Activated T-cell treated with anti-CD3 and anti-CD28 coated beads, Interleukin-2, amount 50 U/mL, for 1 hour (primary cell): ENCODE results near the gene DLGAP4.

Experiments
- DNase-seq: peaks from one replicate; pipeline ENCODE4 v3.0.0-alpha.2; 2020

Gene DLGAP4

DNA sequence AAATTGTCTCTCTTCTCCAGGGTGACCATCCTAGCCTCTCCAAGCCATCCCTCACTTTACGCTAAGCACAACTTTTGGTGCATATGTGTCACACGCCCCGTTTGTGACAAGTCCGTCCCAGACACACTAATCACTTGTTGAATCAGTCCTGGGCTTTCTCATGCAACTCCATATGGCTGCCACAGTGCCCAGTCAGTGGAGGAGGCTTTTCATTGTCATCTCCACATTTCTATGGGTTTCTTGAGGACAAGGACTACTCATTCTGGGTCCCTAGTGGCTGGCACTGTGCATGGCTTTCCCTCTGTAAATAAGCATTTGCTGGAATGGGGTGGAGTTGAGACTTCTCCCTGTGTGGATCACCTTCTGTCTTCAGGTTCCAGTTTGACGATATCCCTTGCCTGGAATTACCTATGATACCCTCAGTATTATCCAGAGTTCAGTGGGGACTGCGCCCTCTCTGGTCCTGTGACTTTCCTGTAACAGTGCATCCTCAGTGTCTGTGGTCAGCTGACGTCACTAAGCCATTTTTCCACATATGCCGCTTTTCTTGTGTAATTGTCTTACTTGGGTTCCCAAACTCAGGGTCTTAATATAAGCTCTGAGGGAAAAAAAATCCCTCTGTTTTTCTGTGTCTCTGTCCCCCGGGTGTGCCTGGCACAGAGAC is 175.4 kb downstream of the DLGAP4 start:
- DNase-seq, result no peak

DNA sequence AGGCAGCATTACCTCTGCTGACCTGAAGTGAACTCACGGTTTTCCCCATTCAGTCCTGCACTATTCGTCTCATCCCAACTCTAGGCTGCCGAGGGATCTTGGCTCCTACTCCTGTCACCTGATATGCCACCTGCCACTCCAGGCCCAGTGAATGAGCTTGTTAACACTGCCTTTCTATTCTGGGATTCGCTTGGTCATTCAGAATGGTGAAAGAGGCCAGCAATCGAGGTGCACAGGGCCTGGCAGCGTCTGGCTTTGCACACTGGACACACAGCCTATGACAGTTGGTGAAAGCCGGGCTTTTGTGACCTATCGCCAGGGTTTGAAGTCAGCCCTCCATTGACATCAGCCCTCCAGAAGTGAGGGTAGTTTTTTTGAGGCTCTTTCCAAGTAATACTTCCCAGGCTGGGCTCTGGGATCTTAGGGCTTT is 175.9 kb downstream of the DLGAP4 start:
- no peak for DNase-seq

DNA sequence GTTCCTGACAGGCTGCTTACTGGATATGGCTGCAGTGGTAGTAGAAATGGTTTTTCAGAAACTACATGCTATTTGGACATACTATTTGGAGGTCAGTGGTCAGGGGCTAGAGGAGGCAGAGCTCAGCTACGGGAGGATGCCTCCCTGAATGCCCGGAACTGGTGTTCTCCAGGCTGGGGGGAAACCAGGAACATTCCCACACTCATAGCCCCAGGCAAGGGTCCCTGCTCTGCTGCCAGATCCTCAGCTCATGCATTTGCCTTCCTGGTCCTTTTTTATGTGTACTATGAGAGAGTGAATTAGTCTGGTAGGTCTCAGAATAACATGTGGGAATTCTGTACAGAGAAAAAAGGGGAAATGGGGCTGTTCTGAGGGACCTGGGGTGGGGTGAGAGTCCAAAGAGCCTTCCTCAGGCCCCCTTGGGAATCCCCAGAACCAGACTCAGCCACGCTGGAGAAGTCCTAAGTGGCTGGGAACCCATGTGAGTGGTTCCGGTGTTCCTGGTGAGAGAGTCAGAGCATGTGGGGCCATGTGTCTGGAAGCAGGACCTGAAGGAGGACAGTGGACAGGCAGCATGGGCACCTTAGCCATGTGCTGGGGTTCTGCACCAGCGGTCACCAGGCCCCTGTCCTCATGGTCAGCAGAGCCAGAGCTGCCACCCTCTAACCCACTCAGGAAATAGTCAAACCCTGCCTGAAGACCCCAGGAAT is 177.2 kb downstream of the DLGAP4 start:
- no peak for DNase-seq

DNA sequence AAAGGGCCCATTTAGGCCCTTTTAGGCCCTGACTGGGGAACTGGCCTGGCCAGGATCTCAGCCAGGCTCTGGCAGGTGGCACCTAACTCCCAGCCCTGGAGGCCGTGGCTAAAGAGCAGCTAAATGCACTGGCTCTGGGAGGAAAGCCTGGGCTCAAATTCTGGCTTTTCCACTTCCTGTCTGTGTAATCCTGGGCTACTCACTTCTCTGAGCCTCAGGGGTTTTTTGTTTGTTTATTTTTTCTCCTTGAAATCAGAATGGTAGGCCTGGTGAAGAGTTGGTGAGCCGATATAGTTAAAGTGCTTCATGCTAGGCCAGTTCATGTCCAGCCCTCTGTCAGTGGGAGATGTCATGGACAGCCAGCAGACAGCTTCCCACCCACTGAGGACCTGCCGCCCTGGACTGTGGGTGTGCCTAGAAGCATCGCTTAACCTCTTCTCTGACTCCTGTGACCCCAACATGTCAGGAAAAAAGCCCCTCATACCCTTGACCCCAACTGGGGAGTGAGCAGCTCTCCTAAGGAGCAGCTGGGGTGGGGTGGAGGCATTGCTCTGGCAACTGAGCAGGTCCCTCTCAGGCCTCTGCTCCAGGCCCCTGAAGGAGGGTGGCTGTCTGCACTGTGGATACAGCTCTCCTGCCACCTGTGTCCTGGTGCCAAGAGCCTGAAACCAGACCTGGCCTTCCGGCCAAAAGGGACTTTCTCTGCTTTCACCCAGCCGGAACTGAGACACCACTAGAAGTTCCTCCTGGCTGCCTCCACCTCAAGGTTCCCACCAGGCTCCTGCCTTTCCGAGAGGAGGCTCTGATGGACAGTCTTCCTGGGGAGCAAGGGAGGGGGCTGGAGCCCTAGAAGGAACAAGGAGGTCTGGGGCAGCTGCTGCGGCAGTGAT is 178.0 kb downstream of the DLGAP4 start:
- no peak for DNase-seq

DNA sequence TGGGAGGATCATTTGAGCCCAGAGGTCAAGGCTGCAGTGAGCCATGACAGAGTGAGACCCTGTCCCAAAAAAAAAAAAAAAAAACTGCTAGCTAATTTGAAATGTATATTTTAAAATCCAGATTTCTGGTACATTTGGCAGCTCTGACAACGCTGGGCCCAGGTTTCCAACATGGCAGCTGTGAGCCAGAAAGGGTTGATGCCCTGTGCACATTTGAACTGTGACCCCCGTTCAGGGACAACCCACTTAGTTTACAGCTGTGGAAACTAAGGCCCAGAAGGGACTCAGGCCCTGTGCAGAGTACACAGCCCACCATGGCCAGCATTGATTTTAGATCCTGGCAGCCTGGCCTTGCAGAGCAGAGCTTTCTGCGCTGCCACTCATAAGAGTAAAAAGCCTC is 179.1 kb downstream of the DLGAP4 start:
- DNase-seq, result no peak

DNA sequence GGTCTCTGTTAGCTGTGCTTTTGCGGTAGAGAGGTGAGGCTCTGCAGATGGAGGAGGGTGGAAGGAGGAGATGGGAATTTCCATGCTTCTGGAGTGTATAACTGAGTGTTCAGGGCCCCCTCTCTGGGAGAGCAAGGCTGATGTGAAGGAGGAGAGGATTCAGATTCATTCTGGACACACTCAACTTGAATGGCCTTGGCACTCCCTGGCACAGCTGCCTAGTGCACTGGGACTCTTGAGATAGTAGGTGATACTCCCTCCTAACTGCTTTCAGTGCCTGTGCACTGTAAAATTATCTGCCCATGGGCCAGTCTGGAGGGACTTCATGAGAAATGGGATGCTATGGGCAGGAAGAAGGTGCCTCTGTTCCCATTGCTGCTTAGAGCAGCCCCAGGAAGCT is 180.9 kb downstream of the DLGAP4 start:
- DNase-seq, result no peak

DNA sequence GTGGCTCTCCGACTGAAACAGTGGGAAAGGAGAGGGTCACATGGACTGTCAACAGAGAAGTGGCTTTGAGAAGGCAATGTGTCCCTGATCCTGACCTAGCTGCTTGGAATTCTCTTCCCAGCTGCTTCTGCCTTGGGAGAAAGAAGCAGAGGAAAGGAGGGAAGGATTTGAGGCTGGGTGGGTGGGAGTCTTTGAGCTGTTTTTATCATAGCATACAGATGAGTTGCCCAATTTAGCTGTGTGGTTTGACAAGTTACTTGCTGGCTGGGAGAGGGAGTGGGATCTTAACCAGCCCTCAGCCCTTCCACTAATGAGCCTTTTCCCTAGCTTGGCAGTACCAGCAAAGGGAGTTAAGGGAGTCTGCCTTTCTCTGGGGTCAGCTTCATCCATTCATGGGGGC is 184.1 kb downstream of the DLGAP4 start:
- no peak for DNase-seq

DNA sequence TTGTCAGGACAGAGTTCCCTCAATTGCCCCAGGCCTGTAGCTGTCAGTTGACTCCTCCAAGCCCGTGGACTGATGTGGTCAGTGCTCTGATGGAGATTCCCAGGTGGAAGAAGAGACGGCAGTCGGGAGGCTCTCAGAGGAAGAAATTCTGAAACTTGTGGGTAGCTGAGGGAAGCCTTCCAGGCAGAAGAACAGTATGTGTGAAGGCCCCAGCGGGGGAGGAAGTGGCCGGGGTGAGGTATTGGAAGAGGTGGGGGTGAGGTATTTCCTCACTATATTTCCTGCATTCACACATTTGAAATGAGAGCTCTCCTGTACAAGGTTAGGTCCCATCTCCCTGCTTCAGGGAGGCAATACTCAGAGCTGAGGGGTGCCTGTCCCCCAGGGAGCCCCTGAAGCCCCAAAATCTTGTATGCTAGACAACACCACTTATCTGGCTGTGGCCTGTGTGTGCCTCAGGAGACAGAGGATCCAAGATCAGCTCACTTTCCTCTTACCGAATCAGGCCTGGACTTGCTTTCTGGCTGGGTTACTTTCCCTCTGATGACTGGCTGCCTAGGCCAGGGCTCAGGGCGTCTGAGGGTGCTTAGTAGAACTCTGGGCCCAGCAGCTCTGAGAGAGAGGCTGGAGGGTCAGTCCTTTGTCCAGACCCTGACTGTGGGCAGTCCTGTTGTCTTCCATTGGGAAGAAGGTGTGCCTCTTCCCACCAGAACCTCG is 185.9 kb downstream of the DLGAP4 start:
- DNase-seq, result peak; percentile 52

DNA sequence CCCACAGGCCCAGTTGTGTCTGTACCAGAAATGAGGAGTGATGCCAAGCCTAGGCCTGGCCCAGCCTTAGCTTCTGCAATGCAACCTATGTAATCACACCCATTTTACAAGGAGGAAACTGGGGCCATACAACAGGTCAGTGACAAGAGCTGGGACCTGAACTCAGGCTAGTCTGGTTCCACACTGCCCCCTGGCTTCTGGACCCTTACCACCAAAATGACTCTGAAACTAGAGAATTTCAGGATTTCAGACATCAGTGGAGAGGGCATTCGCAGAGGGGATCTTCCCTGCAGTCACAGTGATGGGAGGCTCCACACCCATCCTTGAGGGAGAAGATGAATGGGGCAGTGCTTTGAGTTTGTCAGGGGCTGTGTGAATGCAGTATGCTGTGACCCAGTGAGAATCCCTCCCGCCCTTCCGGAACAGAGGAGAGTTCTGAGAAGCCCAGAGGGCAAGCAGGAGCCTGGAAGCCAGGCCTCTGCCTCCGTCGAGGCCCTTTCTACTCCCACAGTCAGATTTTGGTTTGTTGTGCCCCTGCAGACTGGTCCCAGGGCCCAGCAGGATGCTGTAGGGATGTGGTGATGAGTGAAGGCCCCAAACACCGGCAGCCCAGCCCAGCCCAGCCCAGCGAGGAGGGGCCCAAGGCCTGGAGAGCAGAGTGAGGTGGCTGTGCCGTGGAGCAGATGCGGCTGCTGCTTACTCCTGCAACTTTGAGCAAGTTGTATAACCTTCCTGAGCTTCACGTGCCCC is 187.1 kb downstream of the DLGAP4 start:
- DNase-seq, result no peak

DNA sequence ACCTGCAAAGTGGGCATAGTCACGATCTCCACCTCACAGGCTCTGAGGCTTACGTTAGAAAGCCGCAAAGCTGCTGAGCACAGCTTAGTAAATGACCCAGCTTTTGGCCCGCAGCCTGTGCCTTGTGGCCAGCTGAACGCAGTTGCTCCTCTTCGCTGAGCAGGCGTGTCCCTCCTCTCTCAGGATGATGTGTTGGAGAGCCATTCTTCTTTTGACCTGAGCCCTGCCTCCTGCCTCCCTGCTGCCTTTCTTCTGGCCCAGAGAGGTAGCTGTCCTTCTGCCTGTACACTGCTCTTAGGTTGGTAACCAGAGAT is 187.6 kb downstream of the DLGAP4 start:
- no peak for DNase-seq

DNA sequence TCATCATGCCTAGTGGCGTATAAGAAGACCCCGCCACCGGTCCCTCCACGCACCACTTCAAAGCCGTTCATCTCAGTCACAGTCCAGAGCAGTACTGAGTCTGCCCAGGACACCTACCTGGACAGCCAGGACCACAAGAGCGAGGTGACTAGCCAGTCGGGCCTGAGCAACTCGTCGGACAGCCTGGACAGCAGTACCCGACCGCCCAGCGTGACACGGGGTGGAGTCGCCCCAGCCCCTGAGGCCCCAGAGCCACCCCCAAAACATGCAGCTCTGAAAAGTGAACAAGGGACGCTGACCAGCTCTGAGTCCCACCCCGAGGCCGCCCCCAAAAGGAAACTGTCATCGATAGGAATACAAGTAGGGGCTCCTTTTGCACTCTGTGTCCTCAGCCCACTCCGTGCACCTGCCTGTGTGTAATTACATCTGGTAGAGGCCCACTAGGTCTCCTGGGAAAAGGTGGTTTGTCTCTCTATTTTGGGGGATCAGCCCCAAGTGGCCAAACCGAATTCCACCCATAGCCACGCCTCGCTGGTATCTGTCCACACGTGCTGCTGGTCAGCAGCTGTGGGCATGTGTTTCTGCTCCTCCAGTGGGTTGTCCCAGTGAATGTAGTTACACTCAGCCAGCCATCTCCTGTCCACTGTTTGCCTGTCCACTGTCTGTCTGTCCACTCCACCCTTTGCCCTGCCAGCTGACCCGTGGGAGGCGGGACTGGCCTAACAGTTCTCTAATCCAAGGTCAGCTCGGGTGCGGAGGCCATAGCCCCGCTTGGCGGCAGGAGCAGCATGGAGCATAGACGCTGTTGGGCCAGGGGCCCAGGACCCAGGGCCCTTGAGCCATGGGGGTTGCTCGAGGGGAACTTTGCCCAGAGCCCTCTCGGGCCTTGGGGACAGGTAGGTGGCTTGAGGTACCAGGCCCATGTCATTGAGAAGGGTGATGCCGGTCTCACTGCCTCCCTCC is 190.8 kb downstream of the DLGAP4 start:
- DNase-seq, result no peak

DNA sequence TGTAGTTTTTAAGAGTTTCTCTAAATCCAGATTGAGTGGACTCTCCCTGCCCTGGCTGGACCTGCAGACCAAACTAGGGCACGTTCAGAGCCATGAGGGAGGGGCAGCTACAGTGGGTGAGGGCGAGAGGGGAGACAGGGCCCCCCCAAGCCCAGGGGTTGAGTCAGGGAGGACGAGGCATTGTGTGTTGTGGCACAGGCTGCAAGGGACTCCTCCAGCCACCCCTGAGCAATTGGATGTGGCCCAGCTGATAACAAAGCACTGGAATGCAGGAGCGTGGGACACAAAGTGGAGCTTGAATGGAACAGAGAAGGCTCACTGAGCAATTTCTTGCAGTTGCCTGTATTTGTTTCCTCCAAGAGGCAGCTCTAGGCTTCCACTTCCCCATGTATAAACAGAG is 191.7 kb downstream of the DLGAP4 start:
- DNase-seq, result no peak

DNA sequence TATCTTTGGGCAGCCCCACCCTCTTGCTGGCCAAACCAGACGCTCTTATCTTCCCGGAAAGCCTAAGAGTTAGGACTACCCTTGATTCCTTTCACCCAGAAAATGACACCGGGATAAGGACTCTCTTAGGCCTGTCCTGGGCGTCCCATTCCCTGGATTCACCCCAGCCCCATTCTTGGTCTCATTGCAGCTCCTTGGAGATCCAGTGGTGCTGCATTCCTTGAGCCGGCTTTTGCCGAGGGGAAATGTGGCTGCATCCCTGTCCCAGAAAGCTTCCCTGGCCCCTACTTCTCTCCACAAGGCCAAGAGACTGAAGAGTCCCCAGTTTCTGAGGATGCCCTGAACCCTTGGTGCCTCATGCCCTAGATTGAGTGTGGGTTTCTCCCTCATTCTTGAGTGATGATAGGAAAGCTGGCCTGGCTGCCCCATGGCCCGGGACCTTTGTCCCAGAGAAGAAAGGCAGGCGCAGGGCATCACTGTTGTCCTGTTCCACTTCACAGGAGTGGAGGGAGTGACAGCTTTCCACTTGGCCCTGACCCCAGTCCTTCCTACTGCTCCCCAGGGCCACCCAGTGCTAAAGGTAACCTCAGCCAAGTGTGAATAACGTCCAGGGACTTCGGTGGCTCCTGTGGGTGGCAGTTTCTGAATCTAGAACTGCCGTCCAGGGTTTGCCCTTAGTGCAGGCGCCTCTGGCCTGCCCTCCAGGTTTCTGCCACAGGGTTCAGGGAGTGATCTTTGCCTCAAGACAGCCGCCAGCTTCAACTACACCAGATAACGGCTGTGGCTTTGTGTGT is 192.4 kb downstream of the DLGAP4 start:
- no peak for DNase-seq

DNA sequence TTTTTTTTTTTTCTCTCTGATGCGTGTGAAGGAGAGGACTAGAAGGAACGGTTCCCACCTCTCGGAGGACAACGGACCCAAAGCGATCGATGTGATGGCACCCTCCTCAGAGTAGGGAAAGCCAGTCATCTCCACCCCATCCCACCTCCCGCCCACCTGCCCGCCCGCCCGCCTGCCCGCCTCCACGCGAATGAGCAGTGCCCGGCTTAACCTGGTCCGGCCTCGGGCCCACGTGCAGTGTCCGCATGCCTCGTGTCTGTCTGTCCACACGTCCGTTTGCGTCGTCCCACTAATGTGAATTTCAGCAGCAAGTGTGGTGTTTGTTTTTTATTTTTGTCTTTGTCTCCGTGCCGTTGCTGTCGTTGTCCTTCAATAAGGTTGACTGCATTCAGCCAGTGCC is 193.1 kb downstream of the DLGAP4 start:
- DNase-seq, result no peak

DNA sequence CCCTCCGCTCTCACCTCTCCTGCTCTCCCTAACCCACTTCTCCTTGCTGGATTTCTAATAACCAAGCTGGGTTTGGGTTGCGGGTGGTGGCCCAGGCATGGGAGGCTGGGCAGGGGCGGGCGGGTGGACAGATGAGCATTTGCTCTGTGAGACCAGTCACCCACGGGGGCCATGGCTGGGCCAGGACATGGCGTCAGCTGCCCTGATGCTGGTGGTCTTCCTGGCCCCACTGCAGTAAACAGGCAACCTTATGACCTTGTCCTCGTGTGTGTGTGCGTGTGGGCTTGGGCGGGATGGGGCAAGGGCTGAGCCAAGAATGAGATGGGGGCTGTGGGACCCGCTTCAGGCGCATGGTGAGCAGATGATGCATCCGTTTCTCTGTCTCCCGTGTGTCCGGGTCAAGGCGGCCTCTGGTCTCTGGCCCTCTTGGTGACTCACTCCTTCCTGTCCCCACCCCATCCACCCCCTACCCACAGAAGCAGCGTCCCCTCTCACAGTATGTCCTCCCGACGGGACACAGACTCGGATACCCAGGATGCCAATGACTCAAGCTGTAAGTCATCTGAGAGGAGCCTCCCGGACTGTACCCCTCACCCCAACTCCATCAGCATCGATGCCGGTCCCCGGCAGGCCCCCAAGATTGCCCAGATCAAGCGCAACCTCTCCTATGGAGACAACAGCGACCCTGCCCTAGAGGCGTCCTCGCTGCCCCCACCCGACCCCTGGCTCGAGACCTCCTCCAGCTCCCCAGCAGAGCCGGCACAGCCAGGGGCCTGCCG is 193.8 kb downstream of the DLGAP4 start:
- DNase-seq, result no peak

DNA sequence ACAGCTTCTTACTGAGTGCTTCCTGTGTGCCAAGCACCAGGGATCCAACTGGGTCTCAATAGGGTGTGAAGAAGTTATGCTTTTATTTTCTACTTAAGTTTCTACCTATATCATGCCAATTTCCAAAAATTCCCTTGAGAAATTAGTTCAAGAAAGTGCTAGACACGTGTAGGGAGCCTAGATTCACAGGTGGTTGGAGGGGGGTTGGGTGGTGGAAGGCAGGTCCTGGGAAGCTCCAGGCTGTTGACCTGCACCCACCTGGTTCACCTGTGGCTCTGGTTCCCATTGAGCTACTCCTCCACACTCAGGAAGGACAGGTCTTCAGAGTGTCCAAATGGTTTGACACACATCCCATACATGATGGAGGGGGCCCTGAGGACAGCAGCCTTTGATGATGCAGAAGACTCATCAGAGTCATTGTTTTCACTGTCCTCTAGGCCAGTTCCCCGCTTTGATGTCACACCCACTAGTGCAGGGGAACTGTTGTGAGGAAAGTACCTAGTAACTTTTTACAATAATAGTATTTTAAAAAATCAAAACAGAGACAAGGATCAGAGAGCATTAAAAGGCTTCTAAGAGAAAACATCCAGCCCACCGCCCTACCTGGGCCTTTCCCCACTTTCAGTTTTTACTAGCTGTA is 195.3 kb downstream of the DLGAP4 start:
- DNase-seq, result no peak

DNA sequence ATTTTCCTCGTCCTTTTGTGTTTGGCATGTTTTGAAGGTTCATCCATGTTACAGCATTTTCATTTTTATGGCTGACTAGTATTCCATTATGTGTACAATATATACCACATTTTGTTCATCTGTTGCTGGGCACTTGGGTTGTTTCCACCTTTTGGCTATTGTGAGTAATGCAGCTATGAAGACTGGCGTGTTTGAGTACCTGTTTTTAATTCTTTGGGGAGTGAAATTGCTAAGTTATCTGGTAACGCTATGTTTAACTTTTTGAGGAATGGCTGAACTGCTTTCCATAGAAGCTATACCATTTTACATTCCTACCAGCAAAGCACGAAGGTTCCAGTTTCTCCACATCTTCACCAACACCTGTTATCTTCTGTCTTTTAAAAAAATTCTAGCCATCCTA is 198.2 kb downstream of the DLGAP4 start:
- DNase-seq, result no peak

DNA sequence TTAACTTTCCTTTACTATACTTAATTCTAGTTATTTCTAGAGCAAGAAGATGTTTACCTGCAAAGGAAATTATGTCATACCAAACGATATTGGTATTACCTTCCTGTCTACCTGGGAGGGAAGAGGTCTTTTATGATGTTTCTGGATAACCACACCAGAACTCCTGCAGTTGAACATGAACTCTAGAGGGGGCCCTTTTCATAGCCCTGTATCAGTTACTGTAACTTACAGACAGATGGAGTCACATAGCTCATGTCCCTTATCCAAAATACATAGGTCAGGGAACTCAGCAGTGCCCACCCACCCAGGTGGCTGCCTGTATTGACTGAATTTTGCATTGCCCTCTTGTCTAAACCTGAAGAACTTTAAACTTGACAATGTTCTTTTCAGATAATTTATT is 200.1 kb downstream of the DLGAP4 start:
- DNase-seq, result no peak

DNA sequence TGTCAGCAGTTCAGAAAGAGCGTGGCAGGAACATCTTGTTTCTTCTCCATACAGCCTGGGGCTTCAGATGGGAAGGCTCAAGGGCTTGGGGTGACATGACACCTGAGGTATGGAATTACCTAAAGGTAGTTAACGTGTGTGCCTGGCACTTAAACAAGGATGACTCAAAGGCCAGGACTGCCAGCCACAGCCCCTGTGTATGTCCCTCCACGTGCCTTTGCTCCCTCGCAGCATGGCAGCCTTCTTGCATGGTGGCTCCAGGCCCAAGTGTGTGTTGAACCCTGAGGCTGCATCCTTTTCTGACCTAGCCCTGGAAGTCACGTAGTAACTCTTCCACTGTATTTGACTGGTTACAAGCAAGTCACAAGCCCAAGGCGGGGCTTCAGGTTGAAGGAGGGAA is 201.6 kb downstream of the DLGAP4 start:
- no peak for DNase-seq
